Stimulated activated naive CD8-positive, alpha-beta T cell treated with anti-CD3 and anti-CD28 coated beads, Interleukin-15, Interleukin-2, amounts not matched to agents 100 ng/mL and 50 ng/mL, for 24 hours (primary cell): Measurements from ENCODE around the gene EFCC1.

ENCODE experiments used
- H3K27ac Mint-ChIP-seq: one replicate; pipeline ENCODE4 v1.8.0; 2021; ENCODE audit warnings: mild to moderate bottlenecking, mixed read lengths
- H3K27me3 Mint-ChIP-seq: one replicate; pipeline ENCODE4 v1.8.0; 2021; ENCODE audit warnings: mixed read lengths
- H3K36me3 Mint-ChIP-seq: one replicate; pipeline ENCODE4 v1.8.0; 2021; ENCODE audit warnings: low read depth, mixed read lengths
- H3K4me1 Mint-ChIP-seq: one replicate; pipeline ENCODE4 v1.8.0; 2021; ENCODE audit warnings: low read depth, mixed read lengths
- H3K4me3 Mint-ChIP-seq: one replicate; pipeline ENCODE4 v1.8.0; 2021; ENCODE audit warnings: mild to moderate bottlenecking, mixed read lengths
- H3K9me3 Mint-ChIP-seq: one replicate; pipeline ENCODE4 v1.8.0; 2021; ENCODE audit warnings: mixed read lengths

The EFCC1 gene

DNA sequence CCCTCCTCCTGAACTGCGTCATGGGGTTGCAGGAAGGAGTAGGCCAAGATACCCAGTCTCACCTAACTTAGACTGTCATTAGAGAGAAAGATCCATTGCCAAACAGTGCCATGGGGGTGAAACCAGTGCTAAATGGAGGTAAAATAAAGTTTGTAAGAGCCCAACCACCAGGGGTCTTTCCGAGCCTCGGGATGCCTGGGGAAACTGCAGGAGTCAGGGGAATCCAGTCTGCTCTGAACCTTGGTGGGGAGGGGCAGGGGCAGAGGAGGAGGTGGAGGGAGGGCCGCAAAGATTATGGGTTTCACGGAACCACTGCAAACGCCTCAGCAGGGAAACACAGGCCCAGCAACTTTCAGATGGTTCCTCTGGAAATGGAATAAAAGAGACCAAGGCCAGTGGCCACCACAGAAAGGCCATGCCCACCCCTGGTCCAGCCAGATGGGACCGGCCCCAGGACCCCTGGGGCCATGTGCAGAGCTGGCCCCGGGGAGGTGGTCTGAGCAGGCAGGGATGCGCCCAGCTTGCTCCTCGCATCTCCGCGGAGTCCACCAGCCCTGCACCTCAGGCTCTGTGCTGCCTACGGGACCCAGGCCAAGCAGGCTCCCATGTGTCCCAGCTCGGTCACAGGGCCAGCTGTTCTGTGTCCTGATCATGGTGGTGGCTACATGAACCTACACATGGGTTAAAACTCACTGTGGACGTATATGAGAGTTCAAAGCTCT lies 39.6 kb downstream of the EFCC1 start:
- no peak overlapping the region for H3K27ac Mint-ChIP-seq
- H3K4me1 Mint-ChIP-seq = peaks cover 5% of the 10 kb centered on the region
- H3K27me3 Mint-ChIP-seq = peaks cover 19% of the 10 kb centered on the region
- peaks cover 4% of the 10 kb centered on the region for H3K36me3 Mint-ChIP-seq
- no peaks in the 10 kb centered on the region for H3K9me3 Mint-ChIP-seq
- H3K4me3 Mint-ChIP-seq = no peak overlapping the region

DNA sequence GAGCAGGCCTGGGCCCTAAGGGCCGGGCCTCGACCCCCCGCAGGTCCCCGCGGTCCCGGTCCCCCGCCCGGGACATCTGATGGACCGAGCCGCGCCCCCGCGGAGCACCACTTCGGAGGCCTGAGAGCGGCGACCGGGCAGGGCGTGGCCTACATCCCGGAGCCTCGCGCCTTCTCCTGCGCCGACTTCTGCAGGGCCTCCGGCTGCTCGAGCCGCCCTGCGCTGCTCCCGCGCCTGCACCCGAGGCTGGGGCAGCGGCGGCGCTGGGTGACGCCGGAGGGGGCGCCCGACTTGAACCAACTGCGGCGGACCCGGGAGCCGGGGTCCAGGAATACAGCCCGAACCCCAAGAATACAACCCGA lies 44.6 kb downstream of the EFCC1 start:
- Mint-ChIP-seq H3K27ac (no peak overlapping the region), H3K4me1 (no peaks in the 10 kb centered on the region), H3K9me3 (peaks cover 5% of the 10 kb centered on the region), H3K27me3 (peaks cover 16% of the 10 kb centered on the region), H3K4me3 (peak overlapping the region; percentile 25), H3K36me3 (peaks cover 4% of the 10 kb centered on the region)

DNA sequence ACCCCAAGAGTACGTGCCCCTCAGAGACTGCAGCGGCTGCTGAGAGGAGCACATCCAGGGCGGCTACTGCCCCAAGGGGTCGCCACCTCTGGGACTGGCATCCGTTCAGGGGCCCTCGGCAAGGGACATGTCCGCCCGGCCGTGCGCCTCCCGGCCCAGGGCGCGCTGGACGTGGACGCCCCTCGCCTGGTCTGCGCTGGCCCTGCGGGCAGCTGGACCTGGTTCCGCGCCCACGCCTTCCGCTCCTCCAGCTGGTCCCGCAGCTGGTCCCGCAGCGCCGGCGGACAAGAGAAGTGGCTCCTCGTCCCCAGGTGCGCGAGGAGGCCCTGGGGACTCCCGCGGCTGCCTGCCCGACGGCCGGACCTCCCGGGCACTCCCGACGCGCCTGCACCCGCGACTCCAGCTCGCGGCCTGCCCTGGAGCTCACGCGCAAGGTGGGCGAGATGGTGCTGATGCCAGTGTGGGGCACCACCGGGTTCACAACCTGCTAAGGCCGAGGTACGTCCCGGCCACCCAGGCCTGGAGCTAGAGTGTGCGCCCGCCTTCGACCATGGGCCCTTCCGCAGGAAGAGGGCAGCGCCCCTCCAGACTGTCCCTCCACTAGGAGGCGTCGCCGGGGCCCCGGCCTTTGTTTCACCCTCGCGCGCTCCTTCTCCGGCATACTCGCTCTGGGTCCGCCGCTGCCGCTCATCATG lies 45.1 kb downstream of the EFCC1 start:
- H3K4me3 Mint-ChIP-seq = no peak overlapping the region
- peaks cover 16% of the 10 kb centered on the region for H3K27me3 Mint-ChIP-seq
- H3K4me1 Mint-ChIP-seq = no peaks in the 10 kb centered on the region
- peaks cover 5% of the 10 kb centered on the region for H3K9me3 Mint-ChIP-seq
- H3K36me3 Mint-ChIP-seq = peaks cover 4% of the 10 kb centered on the region
- no peak overlapping the region for H3K27ac Mint-ChIP-seq

DNA sequence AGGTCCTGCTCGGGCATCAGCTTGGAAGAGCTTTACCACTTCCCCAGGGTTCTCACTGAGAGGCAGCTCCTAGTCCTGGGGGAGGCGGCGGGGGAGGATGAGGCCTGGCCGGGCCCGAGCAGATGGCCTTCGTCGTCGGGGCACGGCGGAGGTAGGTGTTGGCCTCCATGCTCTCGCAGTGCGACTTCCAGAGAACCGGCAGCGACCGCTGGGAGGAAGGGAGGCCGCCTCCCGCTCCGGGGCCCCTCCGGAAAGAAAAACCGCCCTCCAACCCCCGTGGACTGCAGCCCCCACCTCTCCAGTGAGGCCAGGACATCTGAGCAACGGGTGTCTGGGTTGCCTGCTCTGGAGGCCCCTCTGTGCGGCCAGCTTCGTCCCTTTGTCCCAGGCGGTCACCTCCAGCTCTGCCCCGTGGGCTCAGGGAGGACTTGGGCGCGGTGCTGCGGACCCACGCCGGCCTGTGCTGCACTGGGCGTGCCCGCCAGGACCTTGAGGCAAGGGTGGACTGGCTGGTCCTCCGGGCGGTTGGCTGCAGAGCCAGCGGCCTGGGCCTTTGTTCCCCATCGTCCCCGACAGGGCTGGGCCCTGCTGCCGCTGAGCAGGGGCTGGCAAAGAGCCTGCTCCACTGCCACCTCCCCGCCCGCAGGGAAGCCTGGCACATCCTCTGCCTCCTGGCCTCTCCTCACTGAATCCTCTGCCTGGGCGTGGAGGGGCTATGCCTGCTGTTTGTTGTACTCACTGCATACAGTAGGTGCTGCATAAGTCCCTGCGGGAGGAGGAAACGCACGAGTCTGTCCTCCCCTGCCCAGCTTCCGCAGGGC lies 45.8 kb downstream of the EFCC1 start:
- Mint-ChIP-seq H3K27me3 (peaks cover 16% of the 10 kb centered on the region), H3K4me1 (no peaks in the 10 kb centered on the region), H3K9me3 (peaks cover 5% of the 10 kb centered on the region), H3K27ac (no peak overlapping the region), H3K4me3 (no peak overlapping the region), H3K36me3 (peaks cover 4% of the 10 kb centered on the region)

DNA sequence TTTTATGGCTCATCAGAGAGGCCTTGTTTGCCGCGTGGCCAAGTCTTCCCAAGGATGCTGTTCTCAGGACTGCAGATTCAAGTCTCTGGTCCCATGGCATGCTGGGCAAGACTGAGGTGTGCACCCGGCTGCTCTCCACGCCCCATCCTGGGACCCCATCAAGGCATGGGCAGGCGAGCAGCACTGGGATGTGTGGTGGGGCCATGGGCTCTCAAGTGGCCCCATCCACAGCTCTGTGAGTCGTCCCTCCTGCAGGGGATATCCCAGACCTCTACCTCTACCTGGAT lies 46.4 kb downstream of the EFCC1 start:
- H3K27me3 Mint-ChIP-seq = peaks cover 11% of the 10 kb centered on the region
- H3K36me3 Mint-ChIP-seq = peaks cover 4% of the 10 kb centered on the region
- no peaks in the 10 kb centered on the region for H3K4me1 Mint-ChIP-seq
- H3K9me3 Mint-ChIP-seq = peaks cover 5% of the 10 kb centered on the region
- H3K27ac Mint-ChIP-seq = no peak overlapping the region
- no peak overlapping the region for H3K4me3 Mint-ChIP-seq

DNA sequence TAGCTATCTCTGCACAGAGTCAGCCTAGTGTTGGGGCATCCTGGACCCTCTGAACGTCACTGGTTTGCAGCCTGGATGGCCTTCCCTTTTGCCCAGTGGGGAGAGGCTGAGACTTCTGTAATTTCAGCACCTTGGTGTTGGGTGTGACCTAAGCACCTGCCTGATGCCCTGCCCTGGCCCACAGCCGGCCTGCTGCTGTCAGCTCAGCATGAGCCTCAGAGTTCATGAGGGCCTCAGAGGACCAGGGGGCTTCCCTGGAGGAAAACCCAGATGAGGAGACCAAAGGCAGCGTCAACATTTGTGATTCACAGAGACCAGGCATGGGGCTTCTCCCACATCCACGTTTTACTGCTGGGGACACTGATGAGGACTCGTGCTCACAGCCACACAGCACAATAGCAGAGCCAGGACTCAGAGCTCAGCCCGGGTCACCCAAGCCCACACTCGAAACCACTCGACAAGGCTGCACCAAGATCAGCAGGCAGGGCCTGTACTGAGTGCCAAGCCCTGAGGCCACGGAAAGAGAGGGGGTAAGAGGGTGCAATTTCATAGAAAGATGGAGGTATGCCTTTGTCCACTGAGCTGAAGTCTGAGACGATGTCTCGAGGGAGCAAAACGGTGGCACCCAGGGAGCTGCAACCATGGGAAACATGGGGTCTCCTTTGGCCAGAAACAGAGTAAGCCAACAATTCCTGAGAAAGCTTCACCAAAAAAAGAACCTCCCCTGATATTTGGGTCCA lies 49.6 kb downstream of the EFCC1 start:
- peaks cover 8% of the 10 kb centered on the region for H3K4me1 Mint-ChIP-seq
- H3K27me3 Mint-ChIP-seq = no peaks in the 10 kb centered on the region
- peaks cover 5% of the 10 kb centered on the region for H3K9me3 Mint-ChIP-seq
- no peak overlapping the region for H3K27ac Mint-ChIP-seq
- H3K36me3 Mint-ChIP-seq = no peaks in the 10 kb centered on the region
- no peak overlapping the region for H3K4me3 Mint-ChIP-seq

DNA sequence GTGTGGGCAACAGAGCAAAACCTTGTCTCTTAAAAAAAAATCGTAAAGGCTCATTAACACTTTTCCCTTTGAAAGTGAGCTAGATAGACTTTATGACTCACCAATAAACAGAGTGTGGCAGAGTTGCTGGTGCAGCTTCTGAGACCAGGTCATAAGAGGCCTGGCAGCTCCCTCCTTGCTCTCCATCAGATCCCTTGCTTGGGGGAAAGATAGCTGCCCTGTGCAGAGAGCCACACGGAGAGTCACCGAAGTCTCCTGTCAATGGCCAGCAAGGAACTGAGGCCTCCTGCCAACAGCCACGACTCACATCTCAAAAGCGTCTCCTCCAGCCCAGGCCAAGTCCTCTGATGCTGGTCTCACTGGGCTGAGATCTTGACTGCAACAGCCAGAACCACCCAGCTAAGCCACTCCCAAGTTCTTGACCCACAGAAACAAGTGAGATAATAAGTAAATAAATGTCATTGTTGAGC lies 50.8 kb downstream of the EFCC1 start:
- H3K9me3 Mint-ChIP-seq = peaks cover 5% of the 10 kb centered on the region
- H3K27ac Mint-ChIP-seq = no peak overlapping the region
- H3K36me3 Mint-ChIP-seq = no peaks in the 10 kb centered on the region
- H3K4me1 Mint-ChIP-seq = peaks cover 8% of the 10 kb centered on the region
- H3K4me3 Mint-ChIP-seq = no peak overlapping the region
- H3K27me3 Mint-ChIP-seq = no peaks in the 10 kb centered on the region

DNA sequence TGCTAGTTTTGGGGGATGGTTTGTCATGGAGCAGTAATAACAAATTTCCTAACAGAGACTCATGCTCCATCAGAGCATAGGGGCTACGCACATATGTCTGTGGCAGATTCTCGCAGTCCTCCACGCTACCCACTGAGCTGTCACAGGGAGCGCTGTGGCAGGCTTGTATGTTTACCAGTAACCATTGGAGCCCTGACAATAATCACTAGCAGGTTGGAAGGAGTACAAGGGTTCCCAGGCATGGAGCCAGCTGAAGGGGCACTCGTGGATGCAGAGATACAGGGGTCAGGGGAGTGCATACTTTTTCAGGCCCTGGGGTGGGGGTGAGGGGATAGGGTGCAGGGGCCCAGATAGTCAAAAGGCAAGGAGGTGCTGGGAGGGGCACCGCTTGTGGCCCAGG lies 51.6 kb downstream of the EFCC1 start:
- Mint-ChIP-seq H3K36me3 (no peaks in the 10 kb centered on the region), H3K27me3 (no peaks in the 10 kb centered on the region), H3K9me3 (peaks cover 5% of the 10 kb centered on the region), H3K4me3 (no peak overlapping the region), H3K4me1 (peaks cover 8% of the 10 kb centered on the region), H3K27ac (no peak overlapping the region)

DNA sequence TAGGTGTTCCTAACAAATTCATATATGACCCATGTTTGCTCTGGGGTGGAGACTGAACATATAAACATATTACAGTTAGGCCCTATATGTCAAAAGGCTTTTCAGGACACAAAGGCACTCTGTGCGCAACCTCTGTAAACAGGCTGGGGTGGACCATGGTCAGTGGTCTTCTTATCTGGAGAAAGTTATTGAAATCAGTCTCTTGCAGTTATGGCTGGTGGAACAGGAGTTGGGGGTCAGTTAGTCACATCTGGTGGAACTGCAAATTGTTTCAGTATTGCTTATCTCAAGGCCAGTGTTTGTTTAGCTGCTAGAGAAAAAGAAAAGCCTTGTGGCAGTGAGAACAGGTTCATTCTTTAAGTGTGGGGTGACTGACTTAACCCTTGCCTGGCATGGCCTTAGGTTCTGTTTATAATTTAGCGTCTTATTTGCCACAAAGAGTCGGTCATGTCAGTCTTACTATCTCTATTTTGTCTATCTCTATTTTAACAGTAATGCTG lies 53.6 kb downstream of the EFCC1 start:
- H3K27ac Mint-ChIP-seq = no peak overlapping the region
- no peak overlapping the region for H3K4me3 Mint-ChIP-seq
- no peaks in the 10 kb centered on the region for H3K36me3 Mint-ChIP-seq
- H3K9me3 Mint-ChIP-seq = no peaks in the 10 kb centered on the region
- peaks cover 16% of the 10 kb centered on the region for H3K4me1 Mint-ChIP-seq
- H3K27me3 Mint-ChIP-seq = no peaks in the 10 kb centered on the region

DNA sequence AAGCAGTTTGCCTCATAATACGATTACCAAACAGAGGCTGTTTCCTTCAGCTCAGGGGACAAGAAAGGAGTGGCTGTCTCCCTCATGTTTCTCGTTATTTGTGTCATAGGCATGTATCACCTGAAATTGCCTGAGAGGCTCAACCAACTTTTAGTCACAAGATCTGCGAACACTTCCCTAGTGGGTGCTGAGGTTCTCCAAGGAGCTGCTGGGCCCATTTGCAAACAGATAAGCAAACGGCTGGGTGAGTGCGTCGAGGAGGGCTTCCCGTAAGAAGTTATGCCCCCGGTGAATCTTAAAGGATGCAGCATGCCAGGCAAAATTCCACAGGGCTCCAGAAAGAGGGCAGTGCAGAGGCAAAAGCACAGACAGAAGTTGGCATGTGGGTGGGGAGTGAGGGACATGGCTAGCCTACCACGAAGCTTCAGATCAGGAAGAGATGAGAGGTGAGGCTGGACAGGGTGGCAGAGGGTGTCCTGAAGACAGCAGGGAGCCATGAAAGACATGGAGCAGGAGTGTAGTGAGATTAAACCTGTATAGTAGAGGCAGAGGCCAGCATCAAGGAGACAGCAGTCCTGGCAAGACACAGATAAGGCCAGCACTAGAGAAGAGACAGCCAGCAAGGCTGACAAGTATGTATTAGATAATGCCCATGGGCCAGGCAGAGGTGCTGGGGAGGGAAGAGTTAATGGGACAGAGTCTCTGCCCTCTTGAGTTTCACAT lies 55.5 kb downstream of the EFCC1 start:
- Mint-ChIP-seq H3K4me1 (peaks cover 16% of the 10 kb centered on the region), H3K9me3 (no peaks in the 10 kb centered on the region), H3K27ac (no peak overlapping the region), H3K36me3 (no peaks in the 10 kb centered on the region), H3K27me3 (no peaks in the 10 kb centered on the region), H3K4me3 (no peak overlapping the region)

DNA sequence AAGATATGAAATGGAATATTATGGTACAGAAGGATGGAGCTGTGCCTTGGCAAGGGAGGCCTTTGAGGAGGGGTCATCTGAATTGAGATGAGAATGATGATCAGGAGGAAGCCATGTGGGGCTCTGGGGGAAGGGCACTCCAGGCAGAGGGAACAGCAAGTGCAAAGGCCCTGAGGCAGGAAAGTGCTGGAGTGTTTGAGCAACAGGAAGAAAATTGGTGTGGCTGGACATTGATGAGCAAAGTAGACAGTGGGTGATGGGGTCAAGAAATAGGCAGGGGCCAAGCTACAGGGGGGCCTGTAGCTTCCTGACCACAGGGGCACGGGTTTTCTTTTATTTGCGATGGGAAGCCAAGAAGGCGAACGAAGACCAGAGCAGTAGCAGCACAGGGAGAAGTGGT lies 56.1 kb downstream of the EFCC1 start:
- no peaks in the 10 kb centered on the region for H3K9me3 Mint-ChIP-seq
- H3K27me3 Mint-ChIP-seq = no peaks in the 10 kb centered on the region
- no peaks in the 10 kb centered on the region for H3K36me3 Mint-ChIP-seq
- H3K27ac Mint-ChIP-seq = no peak overlapping the region
- peaks cover 16% of the 10 kb centered on the region for H3K4me1 Mint-ChIP-seq
- H3K4me3 Mint-ChIP-seq = no peak overlapping the region

DNA sequence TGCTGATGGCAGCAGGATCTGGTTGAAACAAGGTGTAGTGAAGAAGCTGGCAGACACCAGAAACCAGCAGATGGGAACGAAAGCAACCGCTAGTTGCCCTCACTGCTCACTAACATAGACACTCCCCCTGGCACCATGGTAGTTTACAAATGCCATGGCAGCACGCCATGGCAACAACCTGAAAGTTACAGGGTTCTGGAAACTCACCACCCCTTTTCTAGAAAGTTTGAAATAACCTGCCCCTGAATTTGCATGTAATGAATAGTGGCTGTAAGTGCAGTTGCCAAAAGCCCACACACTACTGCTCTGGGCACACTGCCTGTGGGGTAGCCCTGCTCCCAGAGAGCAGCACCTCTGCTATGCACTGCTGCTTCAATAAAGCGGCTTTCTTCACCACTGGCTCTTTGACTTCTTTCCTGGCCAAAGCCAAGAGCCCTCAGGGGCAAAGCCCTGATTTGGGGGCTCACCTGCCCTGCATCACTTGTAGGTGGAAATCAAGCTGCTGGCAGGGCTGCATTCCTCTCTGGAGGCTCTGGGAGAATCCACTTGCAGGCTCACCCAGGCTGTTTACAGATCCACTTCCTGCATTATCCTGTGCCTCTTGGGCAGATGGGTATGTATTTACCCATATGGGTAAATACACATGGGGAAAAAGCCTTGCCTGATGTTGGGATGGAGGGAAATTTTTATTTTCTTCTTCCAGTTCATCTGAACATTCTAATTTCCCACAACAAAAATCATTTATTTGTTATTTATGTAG lies 57.5 kb downstream of the EFCC1 start:
- H3K36me3 Mint-ChIP-seq = no peaks in the 10 kb centered on the region
- peaks cover 11% of the 10 kb centered on the region for H3K4me1 Mint-ChIP-seq
- no peak overlapping the region for H3K4me3 Mint-ChIP-seq
- no peak overlapping the region for H3K27ac Mint-ChIP-seq
- no peaks in the 10 kb centered on the region for H3K9me3 Mint-ChIP-seq
- no peaks in the 10 kb centered on the region for H3K27me3 Mint-ChIP-seq

DNA sequence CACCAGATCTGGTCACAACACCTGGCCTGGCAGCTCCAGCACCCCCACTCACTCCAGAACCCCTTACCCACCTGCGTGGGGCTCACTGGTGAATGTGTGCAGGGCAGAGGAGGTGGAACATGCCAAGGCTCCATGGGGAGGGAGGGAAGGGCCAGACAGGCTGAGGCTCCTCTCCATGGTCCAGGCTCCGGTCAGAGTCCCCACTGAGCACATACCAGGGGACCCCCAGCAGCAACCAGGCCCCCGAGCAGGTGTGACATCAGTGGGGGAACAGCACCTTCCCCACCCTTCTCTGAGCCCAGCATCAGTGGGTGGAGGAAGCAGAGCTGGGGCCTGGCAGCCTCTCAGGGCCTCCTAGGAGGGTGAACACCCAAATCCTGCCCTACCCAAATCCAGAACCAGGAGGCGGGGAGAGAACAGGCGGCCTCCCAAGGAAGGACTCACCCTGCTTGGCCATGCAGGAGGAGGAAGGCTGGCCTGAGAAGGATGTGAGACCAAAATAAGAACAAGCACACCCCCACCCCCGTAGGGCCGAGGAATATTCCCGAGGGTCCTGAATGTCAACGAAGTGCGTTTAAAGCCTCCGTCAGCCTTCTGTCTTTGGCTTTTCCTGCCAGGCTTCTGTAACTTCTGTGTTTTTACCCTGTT lies 58.3 kb downstream of the EFCC1 start:
- Mint-ChIP-seq H3K36me3 (no peaks in the 10 kb centered on the region), H3K4me3 (no peak overlapping the region), H3K4me1 (peaks cover 8% of the 10 kb centered on the region), H3K27ac (no peak overlapping the region), H3K9me3 (no peaks in the 10 kb centered on the region), H3K27me3 (no peaks in the 10 kb centered on the region)
